ENCODE results near the gene RBM6. TPM values are rescaled to one million over a fixed set of nuclear protein-coding genes. Genes with fewer than 3 reads are reported as not detected.

RBM6 gene
- polyA plus RNA-seq, 3 donors, result 11.3 to 137 (median 17.8) TPM

DNA sequence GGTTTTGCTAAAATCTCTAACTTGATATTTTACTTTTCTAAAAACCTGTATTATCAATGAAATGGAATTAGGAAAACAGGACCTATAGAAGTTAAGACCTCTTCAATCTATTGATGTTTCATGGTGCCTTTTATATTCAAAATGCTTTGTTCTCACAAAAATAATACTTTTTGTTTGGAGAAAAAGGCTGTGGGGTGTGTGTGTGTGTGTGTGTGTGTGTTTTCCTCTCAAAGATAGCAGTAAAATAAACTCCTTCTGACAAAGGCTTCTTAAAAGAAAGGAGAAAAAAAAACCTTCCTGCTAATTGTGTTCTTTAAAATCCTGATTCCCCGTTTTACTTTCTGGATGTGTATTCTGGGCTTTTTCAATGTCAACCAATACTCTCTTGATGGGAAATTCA lies 54.5 kb downstream of the RBM6 start:
- H3K4me3 ChIP-seq (replicated peaks in 1 of 3; ENCODE audit: low read depth in 2 of 3, low read length in 3 of 3), result no peak overlapping the region
- H2AFZ ChIP-seq (ENCODE audit: insufficient read depth, low read depth, low read length, poor library complexity, severe bottlenecking), result no peak overlapping the region
- no peak for DNase-seq
- no peak overlapping the region for H3K27ac Mint-ChIP-seq
- no peak overlapping the region for H3K27ac ChIP-seq (ENCODE audit: low read depth in 1 of 2, low read length in 2 of 2)
- intact Hi-C loops (cut with micrococcal nuclease), result no loop called here
- TF ChIP-seq, protein P1, sequence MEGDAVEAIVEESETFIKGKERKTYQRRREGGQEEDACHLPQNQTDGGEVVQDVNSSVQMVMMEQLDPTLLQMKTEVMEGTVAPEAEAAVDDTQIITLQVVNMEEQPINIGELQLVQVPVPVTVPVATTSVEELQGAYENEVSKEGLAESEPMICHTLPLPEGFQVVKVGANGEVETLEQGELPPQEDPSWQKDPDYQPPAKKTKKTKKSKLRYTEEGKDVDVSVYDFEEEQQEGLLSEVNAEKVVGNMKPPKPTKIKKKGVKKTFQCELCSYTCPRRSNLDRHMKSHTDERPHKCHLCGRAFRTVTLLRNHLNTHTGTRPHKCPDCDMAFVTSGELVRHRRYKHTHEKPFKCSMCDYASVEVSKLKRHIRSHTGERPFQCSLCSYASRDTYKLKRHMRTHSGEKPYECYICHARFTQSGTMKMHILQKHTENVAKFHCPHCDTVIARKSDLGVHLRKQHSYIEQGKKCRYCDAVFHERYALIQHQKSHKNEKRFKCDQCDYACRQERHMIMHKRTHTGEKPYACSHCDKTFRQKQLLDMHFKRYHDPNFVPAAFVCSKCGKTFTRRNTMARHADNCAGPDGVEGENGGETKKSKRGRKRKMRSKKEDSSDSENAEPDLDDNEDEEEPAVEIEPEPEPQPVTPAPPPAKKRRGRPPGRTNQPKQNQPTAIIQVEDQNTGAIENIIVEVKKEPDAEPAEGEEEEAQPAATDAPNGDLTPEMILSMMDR (IDR thresholded peaks at IDR 0.05), result no peak
- H3K9me3 ChIP-seq (replicated peaks in 1 of 2; ENCODE audit: control insufficient read depth in 1 of 2, insufficient read depth in 1 of 2, low read length in 2 of 2), result no peaks in the 10 kb centered on the region
- H3K4me1 Mint-ChIP-seq, result no peaks in the 10 kb centered on the region
- H3K9ac ChIP-seq (ENCODE audit: insufficient read depth, low read length, poor library complexity, severe bottlenecking), result no peak overlapping the region
- H3K27me3 ChIP-seq (ENCODE audit: control insufficient read depth in 2 of 2, insufficient read depth in 2 of 2, low read length in 2 of 2), result no peaks in the 10 kb centered on the region
- WGBS (ENCODE audit: insufficient coverage), result no CpG with 5 or more reads among the region's 1 CpG
- peaks cover 62% of the 10 kb centered on the region for H4K20me1 ChIP-seq (ENCODE audit: insufficient read depth, low read length)
- no peak overlapping the region for H3K4me3 Mint-ChIP-seq
- peaks cover 41 to 92% of the 10 kb centered on the region in 2 donors for H3K36me3 ChIP-seq (replicated peaks in 1 of 2; ENCODE audit: control insufficient read depth in 1 of 2, insufficient read depth in 2 of 2, low read length in 2 of 2)
- H3K4me2 ChIP-seq (replicated peaks; ENCODE audit: extremely low read depth, low read length, poor library complexity, severe bottlenecking), result no peak overlapping the region
- H3K79me2 ChIP-seq (ENCODE audit: insufficient read depth, low read length), result peaks cover 13% of the 10 kb centered on the region
- peaks cover 50 to 52% of the 10 kb centered on the region in 2 donors for H3K36me3 Mint-ChIP-seq
- H3K27me3 Mint-ChIP-seq (ENCODE audit: low read depth in 3 of 3), result no peaks in the 10 kb centered on the region
- no peaks in the 10 kb centered on the region for H3K4me1 ChIP-seq (ENCODE audit: control insufficient read depth in 1 of 2, insufficient read depth in 2 of 2, low read length in 2 of 2)
- no peaks in the 10 kb centered on the region for H3K9me3 Mint-ChIP-seq

GRCh38 chr3:49996016-49996415 lies 56.1 kb downstream of the RBM6 start:
- Mint-ChIP-seq H3K4me3 (no peak overlapping the region), H3K9me3 (no peaks in the 10 kb centered on the region), H3K27me3 (ENCODE audit: low read depth in 3 of 3) (no peaks in the 10 kb centered on the region), H3K36me3 (peaks cover 56 to 60% of the 10 kb centered on the region in 2 donors), H3K4me1 (no peaks in the 10 kb centered on the region), H3K27ac (no peak overlapping the region)
- Histone ChIP-seq H3K4me1 (ENCODE audit: control insufficient read depth in 1 of 2, insufficient read depth in 2 of 2, low read length in 2 of 2) (no peaks in the 10 kb centered on the region), H3K27ac (ENCODE audit: low read depth in 1 of 2, low read length in 2 of 2) (no peak overlapping the region), H3K36me3 (replicated peaks in 1 of 2; ENCODE audit: control insufficient read depth in 1 of 2, insufficient read depth in 2 of 2, low read length in 2 of 2) (peaks cover 47 to 93% of the 10 kb centered on the region in 2 donors), H4K20me1 (ENCODE audit: insufficient read depth, low read length) (peaks cover 68% of the 10 kb centered on the region), H3K4me2 (replicated peaks; ENCODE audit: extremely low read depth, low read length, poor library complexity, severe bottlenecking) (no peak overlapping the region), H3K9me3 (replicated peaks in 1 of 2; ENCODE audit: control insufficient read depth in 1 of 2, insufficient read depth in 1 of 2, low read length in 2 of 2) (no peaks in the 10 kb centered on the region), H3K27me3 (ENCODE audit: control insufficient read depth in 2 of 2, insufficient read depth in 2 of 2, low read length in 2 of 2) (no peaks in the 10 kb centered on the region), H3K9ac (ENCODE audit: insufficient read depth, low read length, poor library complexity, severe bottlenecking) (no peak overlapping the region), H2AFZ (ENCODE audit: insufficient read depth, low read depth, low read length, poor library complexity, severe bottlenecking) (no peak overlapping the region), H3K4me3 (replicated peaks in 1 of 3; ENCODE audit: low read depth in 2 of 3, low read length in 3 of 3) (no peak overlapping the region), H3K79me2 (ENCODE audit: insufficient read depth, low read length) (peaks cover 13% of the 10 kb centered on the region)
- DNase-seq, result no peak
- intact Hi-C loops (cut with micrococcal nuclease), result no loop called here
- TF ChIP-seq, protein P1 (IDR thresholded peaks at IDR 0.05), result no peak
- WGBS (ENCODE audit: insufficient coverage), result no CpG with 5 or more reads among the region's 2 CpGs
